ENCODE results near the gene SEMA3A.

DNA sequence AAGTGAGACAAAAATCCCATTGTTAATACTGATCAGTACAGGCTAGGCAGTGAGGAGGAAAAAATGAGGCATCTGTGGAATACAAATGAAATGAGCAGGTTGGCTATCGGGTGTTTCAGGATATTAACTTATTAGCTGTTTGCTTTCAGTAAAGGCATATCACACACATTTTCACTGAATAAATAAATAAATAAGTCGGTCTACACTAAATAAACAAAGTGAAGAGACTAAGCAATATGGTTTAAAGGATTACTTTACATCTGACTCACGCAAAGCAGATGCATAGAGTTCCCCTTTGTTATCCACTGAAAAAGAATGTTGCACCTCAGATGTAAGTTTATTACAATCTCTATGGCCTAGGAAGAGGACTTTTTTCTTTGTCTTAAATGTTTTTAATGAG is 6.3 kb upstream of the SEMA3A start:
- TF ChIP-seq, protein P1, sequence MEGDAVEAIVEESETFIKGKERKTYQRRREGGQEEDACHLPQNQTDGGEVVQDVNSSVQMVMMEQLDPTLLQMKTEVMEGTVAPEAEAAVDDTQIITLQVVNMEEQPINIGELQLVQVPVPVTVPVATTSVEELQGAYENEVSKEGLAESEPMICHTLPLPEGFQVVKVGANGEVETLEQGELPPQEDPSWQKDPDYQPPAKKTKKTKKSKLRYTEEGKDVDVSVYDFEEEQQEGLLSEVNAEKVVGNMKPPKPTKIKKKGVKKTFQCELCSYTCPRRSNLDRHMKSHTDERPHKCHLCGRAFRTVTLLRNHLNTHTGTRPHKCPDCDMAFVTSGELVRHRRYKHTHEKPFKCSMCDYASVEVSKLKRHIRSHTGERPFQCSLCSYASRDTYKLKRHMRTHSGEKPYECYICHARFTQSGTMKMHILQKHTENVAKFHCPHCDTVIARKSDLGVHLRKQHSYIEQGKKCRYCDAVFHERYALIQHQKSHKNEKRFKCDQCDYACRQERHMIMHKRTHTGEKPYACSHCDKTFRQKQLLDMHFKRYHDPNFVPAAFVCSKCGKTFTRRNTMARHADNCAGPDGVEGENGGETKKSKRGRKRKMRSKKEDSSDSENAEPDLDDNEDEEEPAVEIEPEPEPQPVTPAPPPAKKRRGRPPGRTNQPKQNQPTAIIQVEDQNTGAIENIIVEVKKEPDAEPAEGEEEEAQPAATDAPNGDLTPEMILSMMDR (IDR thresholded peaks at IDR 0.05) = no peak
- no peak for TF ChIP-seq POLR2A (IDR thresholded peaks at IDR 0.05)
